Measurements from ENCODE around the gene HBQ1.
A peak's percentile ranks its signal among the peaks of the same experiment; 100 is the strongest.
"Not testable (repeated sequence)": the region's sequence is repeated elsewhere in the genome, so short reads cannot be mapped to it uniquely, and the experiment has no call there.

The HBQ1 gene

DNA sequence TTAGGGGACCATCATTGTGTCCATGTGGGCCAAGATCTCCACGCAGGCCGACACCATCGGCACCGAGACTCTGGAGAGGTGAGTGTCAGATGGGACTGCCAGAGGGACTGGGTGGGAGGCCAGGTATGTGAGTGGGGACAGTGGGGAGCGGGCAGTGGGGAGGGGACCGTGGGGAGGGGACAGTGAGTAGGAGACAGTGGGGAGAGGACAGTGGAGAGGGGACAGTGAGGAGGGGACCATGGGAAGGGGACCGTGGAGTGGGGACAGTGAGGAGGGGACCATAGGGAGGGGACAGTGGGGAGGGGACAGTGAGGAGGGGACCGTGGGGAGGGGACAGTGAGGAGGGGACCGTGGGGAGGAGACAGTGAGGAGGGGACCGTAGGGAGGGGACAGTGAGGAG lies 17.1 kb upstream of the HBQ1 start:
- not testable (repeated sequence) for H3K27ac ChIP-seq (ENCODE audit: low read length); H3K9me3 ChIP-seq (ENCODE audit: control insufficient read depth in 1 of 2, low read length in 2 of 2); H3K36me3 ChIP-seq (ENCODE audit: control insufficient read depth in 1 of 2, insufficient read depth in 2 of 2, low read length in 2 of 2); H3K4me3 ChIP-seq (ENCODE audit: low read depth in 1 of 2, low read length in 2 of 2)
- Histone ChIP-seq H3K4me1 (ENCODE audit: control insufficient read depth in 1 of 2, insufficient read depth in 2 of 2, low read length in 2 of 2) (peaks cover 0 to 19% of the 10 kb centered on the region in 2 donors), H3K27me3 (ENCODE audit: low read depth, low read length) (peaks cover 30% of the 10 kb centered on the region)

DNA sequence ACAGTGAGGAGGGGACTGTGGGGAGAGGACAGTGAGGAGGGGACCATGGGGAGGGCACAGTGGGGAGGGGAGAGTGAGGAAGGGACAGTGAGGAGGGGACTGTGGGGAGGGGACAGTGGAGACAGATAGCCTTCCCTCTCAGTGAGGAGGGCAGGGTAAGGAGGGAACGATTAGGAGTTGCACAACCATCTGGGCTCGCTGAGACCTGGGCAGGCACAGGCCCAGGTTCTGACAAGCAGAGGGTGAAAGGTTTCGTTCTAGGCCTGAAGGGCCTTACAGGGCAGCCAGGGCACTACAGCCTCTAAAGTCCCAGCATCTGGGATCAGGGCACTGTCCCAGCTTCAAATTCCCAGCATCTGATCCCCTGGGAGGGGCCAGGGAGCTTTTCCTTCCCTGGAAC lies 16.6 kb upstream of the HBQ1 start:
- peaks cover 0 to 19% of the 10 kb centered on the region in 2 donors for H3K4me1 ChIP-seq (ENCODE audit: control insufficient read depth in 1 of 2, insufficient read depth in 2 of 2, low read length in 2 of 2)
- H3K4me3 ChIP-seq (ENCODE audit: low read depth in 1 of 2, low read length in 2 of 2); H3K36me3 ChIP-seq (ENCODE audit: control insufficient read depth in 1 of 2, insufficient read depth in 2 of 2, low read length in 2 of 2); H3K9me3 ChIP-seq (ENCODE audit: control insufficient read depth in 1 of 2, low read length in 2 of 2); H3K27ac ChIP-seq (ENCODE audit: low read length): not testable (repeated sequence)
- H3K27me3 ChIP-seq (ENCODE audit: low read depth, low read length): peaks cover 34% of the 10 kb centered on the region

DNA sequence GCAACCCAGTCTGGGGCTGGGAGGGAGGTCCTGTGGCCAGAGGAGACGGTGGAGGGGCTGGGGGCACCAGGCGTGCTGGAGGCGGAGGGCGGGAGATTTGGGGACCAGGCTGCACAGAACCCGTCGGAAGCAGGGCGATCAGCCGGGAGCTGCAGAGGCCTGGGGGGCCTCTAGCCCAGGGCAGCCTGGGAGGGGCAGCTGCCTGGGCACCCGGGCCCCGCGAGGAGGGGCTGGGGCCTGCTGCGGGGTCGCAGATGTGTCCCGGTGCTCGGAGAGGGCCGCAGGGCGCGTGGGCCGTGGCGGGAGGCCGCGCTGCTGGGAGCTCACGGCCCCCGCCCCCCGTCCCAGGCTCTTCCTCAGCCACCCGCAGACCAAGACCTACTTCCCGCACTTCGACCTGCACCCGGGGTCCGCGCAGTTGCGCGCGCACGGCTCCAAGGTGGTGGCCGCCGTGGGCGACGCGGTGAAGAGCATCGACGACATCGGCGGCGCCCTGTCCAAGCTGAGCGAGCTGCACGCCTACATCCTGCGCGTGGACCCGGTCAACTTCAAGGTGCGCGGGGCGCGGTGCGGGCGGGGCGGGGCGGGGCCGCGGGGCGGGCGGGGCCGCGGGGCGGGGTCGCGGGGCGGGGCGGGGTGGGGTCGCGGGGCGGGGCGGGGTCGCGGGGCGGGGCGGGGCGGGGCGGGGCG lies 16.0 kb upstream of the HBQ1 start:
- not testable (repeated sequence) for H3K27ac ChIP-seq (ENCODE audit: low read length); H3K9me3 ChIP-seq (ENCODE audit: control insufficient read depth in 1 of 2, low read length in 2 of 2); H3K36me3 ChIP-seq (ENCODE audit: control insufficient read depth in 1 of 2, insufficient read depth in 2 of 2, low read length in 2 of 2); H3K4me3 ChIP-seq (ENCODE audit: low read depth in 1 of 2, low read length in 2 of 2)
- H3K27me3 ChIP-seq (ENCODE audit: low read depth, low read length): peaks cover 39% of the 10 kb centered on the region
- H3K4me1 ChIP-seq (ENCODE audit: control insufficient read depth in 1 of 2, insufficient read depth in 2 of 2, low read length in 2 of 2): peaks cover 0 to 19% of the 10 kb centered on the region in 2 donors

DNA sequence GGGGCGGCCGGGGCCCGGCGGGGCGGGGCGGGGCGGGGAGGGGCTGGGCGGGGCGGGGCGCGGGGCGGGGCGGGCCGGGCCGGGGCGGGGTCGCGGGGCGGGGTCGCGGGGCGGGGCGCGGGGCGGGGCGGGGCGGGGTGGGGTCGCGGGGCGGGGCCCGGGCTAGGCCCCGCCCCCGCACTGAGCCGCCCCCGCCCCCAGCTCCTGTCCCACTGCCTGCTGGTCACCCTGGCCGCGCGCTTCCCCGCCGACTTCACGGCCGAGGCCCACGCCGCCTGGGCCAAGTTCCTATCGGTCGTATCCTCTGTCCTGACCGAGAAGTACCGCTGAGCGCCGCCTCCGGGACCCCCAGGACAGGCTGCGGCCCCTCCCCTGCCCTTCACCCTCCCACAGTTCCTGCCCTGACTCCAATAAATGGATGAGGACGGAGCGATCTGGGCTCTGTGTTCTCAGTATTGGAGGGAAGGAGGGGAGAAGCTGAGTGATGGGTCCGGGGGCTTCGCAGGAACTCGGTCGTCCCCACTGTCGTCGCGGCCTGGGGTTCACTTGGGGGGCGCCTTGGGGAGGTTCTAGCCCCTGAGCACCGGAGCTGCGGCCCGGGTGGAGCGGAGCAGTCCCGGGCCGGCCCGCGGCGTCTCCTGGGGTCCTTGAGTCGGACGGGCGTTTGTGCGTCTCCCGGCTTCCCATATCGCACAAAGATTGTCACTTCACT lies 15.3 kb upstream of the HBQ1 start:
- Histone ChIP-seq H3K27ac (ENCODE audit: low read length) (no peak overlapping the region), H3K4me1 (ENCODE audit: control insufficient read depth in 1 of 2, insufficient read depth in 2 of 2, low read length in 2 of 2) (peaks cover 0 to 19% of the 10 kb centered on the region in 2 donors), H3K36me3 (ENCODE audit: control insufficient read depth in 1 of 2, insufficient read depth in 2 of 2, low read length in 2 of 2) (no peaks in the 10 kb centered on the region), H3K4me3 (ENCODE audit: low read depth in 1 of 2, low read length in 2 of 2) (peak overlapping the region in 1 of 2 donors; percentile 24), H3K9me3 (ENCODE audit: control insufficient read depth in 1 of 2, low read length in 2 of 2) (no peaks in the 10 kb centered on the region), H3K27me3 (ENCODE audit: low read depth, low read length) (peaks cover 39% of the 10 kb centered on the region)

DNA sequence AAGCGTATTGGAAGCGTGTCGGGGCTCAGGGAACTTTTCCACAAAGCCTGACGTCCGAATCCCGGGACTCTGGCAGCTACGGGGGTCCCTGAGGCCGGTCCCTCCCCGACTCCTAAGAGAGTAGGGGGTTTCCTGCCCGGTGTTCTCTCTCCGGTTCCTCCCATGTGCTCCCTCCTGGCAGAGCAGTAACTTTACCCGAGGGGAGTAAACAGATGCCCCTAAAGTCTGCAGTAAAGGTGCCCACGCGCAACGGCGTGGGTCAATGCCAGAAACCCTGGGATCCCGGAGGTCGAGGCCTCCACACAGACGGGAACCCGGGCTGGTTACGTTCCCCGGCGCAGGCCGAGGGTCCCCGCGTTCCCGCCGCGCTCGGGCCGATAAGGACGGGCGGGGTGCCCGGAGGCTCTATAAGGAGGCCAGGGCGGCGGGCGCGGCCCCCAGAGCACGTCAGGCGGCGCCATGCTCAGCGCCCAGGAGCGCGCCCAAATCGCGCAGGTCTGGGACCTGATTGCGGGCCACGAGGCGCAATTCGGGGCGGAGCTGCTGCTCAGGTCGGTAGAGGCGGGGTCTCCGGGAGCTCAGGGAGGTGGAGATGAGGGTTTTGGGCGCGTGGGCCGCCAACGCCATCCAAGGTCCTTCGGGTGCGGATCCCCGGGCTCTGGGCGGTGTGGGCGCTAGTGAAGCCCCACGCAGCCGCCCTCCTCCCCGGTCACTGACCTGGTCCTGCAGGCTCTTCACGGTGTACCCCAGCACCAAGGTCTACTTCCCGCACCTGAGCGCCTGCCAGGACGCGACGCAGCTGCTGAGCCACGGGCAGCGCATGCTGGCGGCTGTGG lies 14.5 kb upstream of the HBQ1 start, which contains the start of gene HBM:
HBM (plus strand) TSS at position 440 of the 836 bp plus-strand sequence; CDS start at position 460, 20 bp downstream.
- Histone ChIP-seq H3K9me3 (ENCODE audit: control insufficient read depth in 1 of 2, low read length in 2 of 2) (no peaks in the 10 kb centered on the region), H3K36me3 (ENCODE audit: control insufficient read depth in 1 of 2, insufficient read depth in 2 of 2, low read length in 2 of 2) (no peaks in the 10 kb centered on the region), H3K27me3 (ENCODE audit: low read depth, low read length) (peaks cover 42% of the 10 kb centered on the region), H3K27ac (ENCODE audit: low read length) (no peak within 1 kb of the TSS), H3K4me3 (ENCODE audit: low read depth in 1 of 2, low read length in 2 of 2) (peak within 1 kb of the TSS in 1 of 2 donors; percentile 41), H3K4me1 (ENCODE audit: control insufficient read depth in 1 of 2, insufficient read depth in 2 of 2, low read length in 2 of 2) (peaks cover 0 to 19% of the 10 kb centered on the region in 2 donors)

DNA sequence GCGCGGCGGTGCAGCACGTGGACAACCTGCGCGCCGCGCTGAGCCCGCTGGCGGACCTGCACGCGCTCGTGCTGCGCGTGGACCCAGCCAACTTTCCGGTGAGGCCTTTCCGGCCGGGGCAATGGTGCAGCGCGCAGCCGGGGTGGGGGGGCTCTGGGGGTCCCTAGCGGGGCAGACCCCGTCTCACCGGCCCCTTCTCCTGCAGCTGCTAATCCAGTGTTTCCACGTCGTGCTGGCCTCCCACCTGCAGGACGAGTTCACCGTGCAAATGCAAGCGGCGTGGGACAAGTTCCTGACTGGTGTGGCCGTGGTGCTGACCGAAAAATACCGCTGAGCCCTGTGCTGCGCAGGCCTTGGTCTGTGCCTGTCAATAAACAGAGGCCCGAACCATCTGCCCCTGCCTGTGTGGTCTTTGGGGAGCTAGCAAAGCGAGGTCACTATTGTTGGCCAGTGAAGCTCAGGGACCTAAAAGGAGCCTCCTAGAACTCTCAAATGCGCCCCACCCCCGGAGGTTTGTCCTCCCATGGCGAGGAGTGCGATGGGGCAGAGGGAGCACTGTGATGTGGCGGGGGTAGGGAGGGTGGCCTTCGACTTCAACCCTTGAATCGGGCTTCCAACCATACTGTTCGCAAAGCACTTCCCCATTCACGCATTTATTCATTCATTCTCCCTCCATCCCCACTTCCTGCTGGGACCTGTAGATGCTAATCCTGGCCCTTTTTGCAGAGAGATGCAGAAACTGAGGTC lies 13.7 kb upstream of the HBQ1 start:
- Histone ChIP-seq H3K9me3 (ENCODE audit: control insufficient read depth in 1 of 2, low read length in 2 of 2) (no peaks in the 10 kb centered on the region), H3K4me3 (ENCODE audit: low read depth in 1 of 2, low read length in 2 of 2) (peak overlapping the region in 1 of 2 donors; percentile 41), H3K4me1 (ENCODE audit: control insufficient read depth in 1 of 2, insufficient read depth in 2 of 2, low read length in 2 of 2) (peaks cover 0 to 19% of the 10 kb centered on the region in 2 donors), H3K27me3 (ENCODE audit: low read depth, low read length) (peaks cover 42% of the 10 kb centered on the region), H3K27ac (ENCODE audit: low read length) (no peak overlapping the region), H3K36me3 (ENCODE audit: control insufficient read depth in 1 of 2, insufficient read depth in 2 of 2, low read length in 2 of 2) (no peaks in the 10 kb centered on the region)

DNA sequence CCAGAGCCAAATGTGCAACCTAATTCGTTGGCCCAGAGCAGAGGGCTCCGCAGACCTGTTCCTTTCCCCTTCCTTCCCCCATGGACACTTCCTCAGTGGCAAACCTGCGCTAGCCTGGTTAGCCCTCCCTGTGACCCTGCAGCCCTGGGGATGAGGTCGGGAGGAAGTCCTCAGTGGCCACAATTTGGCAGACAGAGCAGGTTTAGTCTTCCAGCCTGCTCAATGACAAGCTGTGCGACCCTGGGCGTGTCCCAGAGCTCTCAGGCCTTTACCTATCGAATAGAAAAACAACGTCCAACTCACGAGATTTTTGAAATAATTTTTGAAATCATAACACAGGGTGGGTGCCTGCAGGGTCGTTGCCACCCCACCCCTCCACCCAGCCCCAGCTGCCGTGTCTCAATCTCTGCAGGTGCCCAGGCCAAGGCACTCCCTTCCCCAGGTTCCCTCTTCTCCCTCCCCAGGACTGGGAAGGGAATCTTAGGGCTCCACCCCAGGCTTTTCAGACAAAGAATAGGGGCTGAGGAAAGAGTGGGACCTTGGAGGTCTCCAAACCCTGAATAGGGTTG lies 13.1 kb upstream of the HBQ1 start:
- Histone ChIP-seq H3K27me3 (ENCODE audit: low read depth, low read length) (peaks cover 42% of the 10 kb centered on the region), H3K4me1 (ENCODE audit: control insufficient read depth in 1 of 2, insufficient read depth in 2 of 2, low read length in 2 of 2) (peaks cover 0 to 19% of the 10 kb centered on the region in 2 donors), H3K9me3 (ENCODE audit: control insufficient read depth in 1 of 2, low read length in 2 of 2) (no peaks in the 10 kb centered on the region)

DNA sequence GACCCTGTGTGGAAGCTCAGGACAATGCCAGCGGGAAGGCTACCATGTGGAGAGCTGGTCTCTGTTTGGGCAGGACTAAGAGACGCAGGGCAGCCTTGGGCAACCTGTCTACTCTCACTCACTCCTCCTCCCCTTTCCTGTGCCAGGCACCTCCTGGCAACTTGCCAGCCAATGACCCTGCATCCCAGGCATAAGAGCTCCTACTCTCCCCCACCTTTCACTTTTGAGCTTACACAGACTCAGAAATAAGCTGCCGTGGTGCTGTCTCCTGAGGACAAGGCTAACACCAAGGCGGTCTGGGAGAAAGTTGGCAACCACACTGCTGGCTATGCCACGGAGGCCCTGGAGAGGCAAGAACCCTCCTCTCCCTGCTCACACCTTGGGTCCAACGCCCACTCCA lies 11.8 kb upstream of the HBQ1 start:
- H3K4me1 ChIP-seq (ENCODE audit: control insufficient read depth in 1 of 2, insufficient read depth in 2 of 2, low read length in 2 of 2): peaks cover 0 to 19% of the 10 kb centered on the region in 2 donors
- H3K36me3 ChIP-seq (ENCODE audit: control insufficient read depth in 1 of 2, insufficient read depth in 2 of 2, low read length in 2 of 2): no peaks in the 10 kb centered on the region
- H3K9me3 ChIP-seq (ENCODE audit: control insufficient read depth in 1 of 2, low read length in 2 of 2): no peaks in the 10 kb centered on the region
- H3K27ac ChIP-seq (ENCODE audit: low read length): no peak overlapping the region
- no peak overlapping the region for H3K4me3 ChIP-seq (ENCODE audit: low read depth in 1 of 2, low read length in 2 of 2)
- H3K27me3 ChIP-seq (ENCODE audit: low read depth, low read length): peaks cover 42% of the 10 kb centered on the region

More for the DNA sequence above, 13.1 kb upstream of the HBQ1 start:
- H3K36me3 ChIP-seq (ENCODE audit: control insufficient read depth in 1 of 2, insufficient read depth in 2 of 2, low read length in 2 of 2): no peaks in the 10 kb centered on the region
- H3K27ac ChIP-seq (ENCODE audit: low read length): no peak overlapping the region
- no peak overlapping the region for H3K4me3 ChIP-seq (ENCODE audit: low read depth in 1 of 2, low read length in 2 of 2)

DNA sequence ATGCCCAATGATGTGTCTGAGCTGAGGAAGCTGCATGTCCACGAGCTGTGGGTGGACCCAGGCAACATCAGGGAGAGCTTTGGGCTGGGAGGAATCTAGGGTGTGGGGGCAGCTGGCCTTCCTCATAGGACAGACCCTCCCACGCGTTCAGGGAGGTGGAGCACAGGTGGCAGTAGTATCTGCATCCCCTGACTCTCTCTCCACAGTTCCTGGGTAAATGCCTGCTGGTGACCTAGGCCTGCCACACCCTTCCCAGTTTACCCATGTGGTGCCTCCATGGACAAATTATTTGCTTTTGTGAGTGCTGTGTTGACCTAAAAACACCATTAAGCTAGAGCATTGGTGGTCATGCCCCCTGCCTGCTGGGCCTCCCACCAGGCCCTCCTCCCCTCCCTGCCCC lies 11.2 kb upstream of the HBQ1 start:
- Histone ChIP-seq H3K4me1 (ENCODE audit: control insufficient read depth in 1 of 2, insufficient read depth in 2 of 2, low read length in 2 of 2) (peaks cover 0 to 19% of the 10 kb centered on the region in 2 donors), H3K36me3 (ENCODE audit: control insufficient read depth in 1 of 2, insufficient read depth in 2 of 2, low read length in 2 of 2) (no peaks in the 10 kb centered on the region), H3K27ac (ENCODE audit: low read length) (no peak overlapping the region), H3K4me3 (ENCODE audit: low read depth in 1 of 2, low read length in 2 of 2) (no peak overlapping the region), H3K27me3 (ENCODE audit: low read depth, low read length) (peaks cover 42% of the 10 kb centered on the region), H3K9me3 (ENCODE audit: control insufficient read depth in 1 of 2, low read length in 2 of 2) (no peaks in the 10 kb centered on the region)

DNA sequence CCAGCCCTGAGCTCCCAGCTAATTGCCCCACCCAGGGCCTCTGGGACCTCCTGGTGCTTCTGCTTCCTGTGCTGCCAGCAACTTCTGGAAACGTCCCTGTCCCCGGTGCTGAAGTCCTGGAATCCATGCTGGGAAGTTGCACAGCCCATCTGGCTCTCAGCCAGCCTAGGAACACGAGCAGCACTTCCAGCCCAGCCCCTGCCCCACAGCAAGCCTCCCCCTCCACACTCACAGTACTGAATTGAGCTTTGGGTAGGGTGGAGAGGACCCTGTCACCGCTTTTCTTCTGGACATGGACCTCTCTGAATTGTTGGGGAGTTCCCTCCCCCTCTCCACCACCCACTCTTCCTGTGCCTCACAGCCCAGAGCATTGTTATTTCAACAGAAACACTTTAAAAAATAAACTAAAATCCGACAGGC lies 10.2 kb upstream of the HBQ1 start:
- peaks cover 47% of the 10 kb centered on the region for H3K27me3 ChIP-seq (ENCODE audit: low read depth, low read length)
- H3K4me3 ChIP-seq (ENCODE audit: low read depth in 1 of 2, low read length in 2 of 2); H3K36me3 ChIP-seq (ENCODE audit: control insufficient read depth in 1 of 2, insufficient read depth in 2 of 2, low read length in 2 of 2); H3K9me3 ChIP-seq (ENCODE audit: control insufficient read depth in 1 of 2, low read length in 2 of 2); H3K27ac ChIP-seq (ENCODE audit: low read length): not testable (repeated sequence)
- H3K4me1 ChIP-seq (ENCODE audit: control insufficient read depth in 1 of 2, insufficient read depth in 2 of 2, low read length in 2 of 2): peaks cover 0 to 17% of the 10 kb centered on the region in 2 donors
